Breast epithelium (tissue), 3 donors: ENCODE data around the gene MSLN.

ENCODE experiments used
- CTCF ChIP-seq, 3 donors: fragments of 450-650 bp; IDR thresholded peaks; one replicate each; pipeline ENCODE4 v1.5.1; 2016 to 2017; ENCODE audit warnings: antibody characterized with exemption in 3 of 3, mild to moderate bottlenecking in 3 of 3, moderate library complexity in 3 of 3
- POLR2A ChIP-seq: fragments of 450-650 bp; IDR thresholded peaks from one replicate; pipeline ENCODE4 v1.6.1; 2016; ENCODE audit warnings: antibody characterized with exemption, mild to moderate bottlenecking, moderate library complexity
- POLR2AphosphoS5 ChIP-seq, 3 donors: sonication (generic); formaldehyde crosslinking; IDR thresholded peaks; one replicate each; pipeline ENCODE4 v1.6.1; 2017; ENCODE audit warnings: antibody characterized with exemption in 3 of 3

- TF ChIP-seq CTCF (IDR thresholded peaks at IDR 0.05) (no peak), POLR2AphosphoS5 (IDR thresholded peaks at IDR 0.05) (no peak), POLR2A (no peak)
Measured at GRCh38 chr16:818132-818531, 57.6 kb downstream of the MSLN start.
